Measurements from ENCODE around the gene SHISA4. TPM values are rescaled to one million over a fixed set of nuclear protein-coding genes. Genes with fewer than 3 reads are reported as not detected.
A peak's percentile ranks its signal among the peaks of the same experiment; 100 is the strongest.

Gene SHISA4
- total RNA-seq, 1 donor from 2014 or later = 3.0 TPM

- H3K27me3 ChIP-seq = no peaks in the 10 kb centered on the region
- no peak overlapping the region for H3K9ac ChIP-seq
- no peak overlapping the region for H2AFZ ChIP-seq (replicated peaks)
- no peaks in the 10 kb centered on the region for H3K79me2 ChIP-seq (ENCODE audit: low read depth)
- H3K27ac ChIP-seq = no peak overlapping the region
- Mint-ChIP-seq H3K27me3 (ENCODE audit: insufficient read depth, low read depth) (peaks cover 16% of the 10 kb centered on the region), H3K9me3 (no peaks in the 10 kb centered on the region), H3K27ac (peak overlapping the region; percentile 89), H3K4me1 (peaks cover 27% of the 10 kb centered on the region), H3K4me3 (no peak overlapping the region), H3K36me3 (no peaks in the 10 kb centered on the region)
- no peak overlapping the region for H3K4me2 ChIP-seq
- TF ChIP-seq EZH2 (IDR thresholded peaks at IDR 0.05) = no peak
- no peak for TF ChIP-seq CTCF (IDR thresholded peaks at IDR 0.05)
- TF ChIP-seq EZH2phosphoT487 (IDR thresholded peaks at IDR 0.05) = no peak
- peaks cover 13% of the 10 kb centered on the region for H3F3A ChIP-seq (ENCODE audit: low read depth)
- no peak overlapping the region for H3K4me3 ChIP-seq
- peaks cover 6% of the 10 kb centered on the region for H3K4me1 ChIP-seq
- H4K20me1 ChIP-seq (ENCODE audit: low read depth) = no peaks in the 10 kb centered on the region
- H3K36me3 ChIP-seq = no peaks in the 10 kb centered on the region
- no peaks in the 10 kb centered on the region for H3K9me3 ChIP-seq (ENCODE audit: low read depth)
- no peak for DNase-seq (ENCODE audit: low spot score)
Observed at GRCh38 chr1:201916649-201917249, 28.1 kb downstream of the SHISA4 start.

- no peak overlapping the region for H3K4me2 ChIP-seq
Observed at GRCh38 chr1:201917362-201918033, 28.8 kb downstream of the SHISA4 start.

DNA sequence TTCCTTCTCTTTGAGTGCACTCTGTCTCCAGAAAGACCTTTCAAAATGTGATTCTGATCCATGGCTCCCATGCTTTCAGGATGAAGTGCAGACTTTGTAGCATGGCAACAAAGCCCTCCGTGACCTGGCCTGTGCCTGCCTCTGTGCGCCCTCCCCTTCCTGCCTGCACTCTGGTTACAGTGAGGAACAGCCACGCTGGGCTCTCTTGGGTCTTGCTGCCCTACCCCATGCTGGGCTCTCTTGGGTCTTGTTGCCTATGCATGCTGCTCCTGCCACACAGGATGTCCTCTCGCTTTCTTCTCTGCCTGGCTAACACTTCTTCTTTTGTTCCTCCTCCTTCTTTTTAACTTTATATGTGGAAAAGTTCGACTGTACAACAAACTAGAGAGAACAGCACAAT lies 29.6 kb downstream of the SHISA4 start:
- Mint-ChIP-seq H3K36me3 (no peaks in the 10 kb centered on the region), H3K4me1 (peaks cover 20% of the 10 kb centered on the region), H3K9me3 (no peaks in the 10 kb centered on the region), H3K4me3 (no peak overlapping the region), H3K27ac (peak overlapping the region; percentile 11), H3K27me3 (ENCODE audit: insufficient read depth, low read depth) (peaks cover 10% of the 10 kb centered on the region)
- Histone ChIP-seq H3K4me3 (no peak overlapping the region), H3F3A (ENCODE audit: low read depth) (no peaks in the 10 kb centered on the region), H3K4me2 (no peak overlapping the region), H2AFZ (replicated peaks) (no peak overlapping the region), H3K4me1 (no peaks in the 10 kb centered on the region), H3K36me3 (no peaks in the 10 kb centered on the region), H3K9ac (no peak overlapping the region), H4K20me1 (ENCODE audit: low read depth) (no peaks in the 10 kb centered on the region), H3K27me3 (no peaks in the 10 kb centered on the region), H3K9me3 (ENCODE audit: low read depth) (no peaks in the 10 kb centered on the region), H3K27ac (no peak overlapping the region), H3K79me2 (ENCODE audit: low read depth) (no peaks in the 10 kb centered on the region)
- DNase-seq (ENCODE audit: low spot score) = no peak
- TF ChIP-seq EZH2phosphoT487 (IDR thresholded peaks at IDR 0.05) (no peak), CTCF (IDR thresholded peaks at IDR 0.05) (no peak), EZH2 (IDR thresholded peaks at IDR 0.05) (no peak)

More at GRCh38 chr1:201917362-201918033, 28.8 kb downstream of the SHISA4 start:
- H3K9ac ChIP-seq = no peak overlapping the region
- Mint-ChIP-seq H3K4me3 (no peak overlapping the region), H3K4me1 (peaks cover 20% of the 10 kb centered on the region), H3K36me3 (no peaks in the 10 kb centered on the region), H3K27me3 (ENCODE audit: insufficient read depth, low read depth) (peaks cover 15% of the 10 kb centered on the region), H3K27ac (peak overlapping the region; percentile 11), H3K9me3 (no peaks in the 10 kb centered on the region)
- no peak for DNase-seq (ENCODE audit: low spot score)
- H3F3A ChIP-seq (ENCODE audit: low read depth) = peaks cover 6% of the 10 kb centered on the region
- no peak overlapping the region for H3K27ac ChIP-seq
- H3K79me2 ChIP-seq (ENCODE audit: low read depth) = no peaks in the 10 kb centered on the region
- H3K4me3 ChIP-seq = no peak overlapping the region
- H3K36me3 ChIP-seq = no peaks in the 10 kb centered on the region
- TF ChIP-seq EZH2phosphoT487 (IDR thresholded peaks at IDR 0.05) = no peak
- H4K20me1 ChIP-seq (ENCODE audit: low read depth) = no peaks in the 10 kb centered on the region
- H3K9me3 ChIP-seq (ENCODE audit: low read depth) = no peaks in the 10 kb centered on the region
- no peaks in the 10 kb centered on the region for H3K27me3 ChIP-seq
- H3K4me1 ChIP-seq = no peaks in the 10 kb centered on the region
- no peak overlapping the region for H2AFZ ChIP-seq (replicated peaks)

All from neural progenitor cell (in vitro differentiated cells).